GM18499 (cell line): ENCODE measurements around the gene PEX11B.

Source experiments
- ATAC-seq: cut with Tn5 transposase; IDR thresholded peaks from one replicate; pipeline ENCODE4 v1.9.1; 2021; ENCODE audit warnings: moderate number of reproducible peaks; ENCODE audit not compliant: insufficient read depth, unreplicated experiment

PEX11B gene

GRCh38 chr1:145916745-145917144 lies 1.8 kb downstream of the PEX11B start:
- ATAC-seq: no peak

GRCh38 chr1:145912128-145912641 lies 6.3 kb downstream of the PEX11B start:
- ATAC-seq: no peak

DNA sequence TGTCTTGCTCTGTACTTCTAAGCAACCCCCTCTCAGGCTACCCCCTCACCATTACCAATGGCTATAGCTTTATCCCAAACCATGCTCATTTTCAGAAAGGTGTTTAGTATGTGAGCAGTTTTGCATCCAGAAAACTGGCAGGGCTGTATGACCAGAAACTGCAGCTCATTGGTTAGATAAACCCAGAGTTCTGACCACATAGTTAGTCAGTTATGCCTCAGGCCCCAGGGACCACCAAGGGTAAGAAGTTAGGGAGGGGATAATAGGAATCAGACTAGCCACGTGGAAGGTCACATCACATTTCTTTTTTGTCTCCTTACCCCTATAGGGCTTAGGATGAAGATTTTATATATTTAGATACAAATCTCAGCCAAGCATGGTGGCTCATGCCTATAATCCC lies 9.9 kb downstream of the PEX11B start:
- no peak for ATAC-seq

DNA sequence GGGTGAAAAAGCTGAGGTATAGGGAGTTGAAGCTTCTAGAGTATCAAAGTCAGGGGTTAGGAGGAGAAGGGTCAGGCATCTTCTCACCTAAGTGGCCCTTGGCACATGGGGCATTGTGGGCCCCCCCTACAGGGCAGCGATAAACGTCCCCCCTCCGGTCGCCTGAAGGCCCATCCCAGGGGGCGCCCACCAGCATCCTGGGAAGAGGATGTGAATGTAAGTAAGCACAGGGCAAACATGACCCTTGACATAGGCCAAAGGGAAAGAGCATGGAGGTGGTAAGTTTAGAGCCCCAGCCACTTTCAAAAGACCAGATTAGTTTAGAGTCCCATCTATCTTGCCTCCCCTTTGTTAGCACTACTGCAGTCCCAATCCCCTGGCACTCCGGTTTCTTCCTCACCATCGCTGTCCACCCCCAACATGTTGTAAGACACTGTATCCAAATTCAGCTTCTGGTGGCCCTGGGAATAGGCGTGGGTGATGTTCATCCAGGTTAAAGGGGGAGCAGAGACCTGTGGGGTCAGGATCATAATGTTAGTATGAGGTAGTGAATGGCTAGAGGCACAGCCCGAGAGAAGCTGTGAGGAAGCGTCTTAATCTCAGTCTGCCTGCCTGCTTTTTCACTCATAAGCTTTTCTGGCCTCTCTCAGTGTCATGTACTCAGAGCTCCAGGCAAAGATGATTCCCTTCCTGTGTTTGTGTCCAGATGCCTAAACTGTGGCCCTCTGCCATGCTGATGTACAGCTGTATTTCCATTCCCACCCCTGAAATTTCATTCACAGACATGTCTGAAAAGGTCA lies 11.4 kb downstream of the PEX11B start:
- ATAC-seq: no peak

- no peak for ATAC-seq
These were observed 17.1 kb downstream of the PEX11B start for GRCh38 chr1:145901312-145902021.

DNA sequence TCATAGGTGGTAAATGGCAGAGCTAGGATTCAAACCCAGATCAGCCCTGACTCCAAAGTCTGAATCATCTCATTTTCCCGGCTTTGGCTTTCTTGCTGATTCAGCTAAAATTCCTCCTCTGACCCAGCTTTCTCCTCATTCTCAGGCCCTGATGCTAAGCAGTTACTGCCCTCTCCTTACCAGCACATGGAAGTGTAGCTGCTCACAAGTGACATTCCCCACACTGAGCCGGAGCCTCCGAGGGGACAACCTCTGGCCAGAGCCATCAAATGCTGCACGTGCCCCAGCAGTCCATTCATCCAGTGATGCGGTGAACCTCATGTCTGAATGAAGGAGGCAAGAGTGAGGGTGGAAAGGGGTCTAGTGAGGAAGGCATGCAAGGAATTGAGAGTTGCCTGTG lies 19.8 kb downstream of the PEX11B start:
- ATAC-seq: no peak

GRCh38 chr1:145897969-145898368 lies 20.5 kb downstream of the PEX11B start:
- ATAC-seq: no peak

GRCh38 chr1:145895471-145895870 lies 23.0 kb downstream of the PEX11B start:
- ATAC-seq: no peak

- no peak for ATAC-seq
These were observed 25.0 kb downstream of the PEX11B start for GRCh38 chr1:145893306-145894055.

DNA sequence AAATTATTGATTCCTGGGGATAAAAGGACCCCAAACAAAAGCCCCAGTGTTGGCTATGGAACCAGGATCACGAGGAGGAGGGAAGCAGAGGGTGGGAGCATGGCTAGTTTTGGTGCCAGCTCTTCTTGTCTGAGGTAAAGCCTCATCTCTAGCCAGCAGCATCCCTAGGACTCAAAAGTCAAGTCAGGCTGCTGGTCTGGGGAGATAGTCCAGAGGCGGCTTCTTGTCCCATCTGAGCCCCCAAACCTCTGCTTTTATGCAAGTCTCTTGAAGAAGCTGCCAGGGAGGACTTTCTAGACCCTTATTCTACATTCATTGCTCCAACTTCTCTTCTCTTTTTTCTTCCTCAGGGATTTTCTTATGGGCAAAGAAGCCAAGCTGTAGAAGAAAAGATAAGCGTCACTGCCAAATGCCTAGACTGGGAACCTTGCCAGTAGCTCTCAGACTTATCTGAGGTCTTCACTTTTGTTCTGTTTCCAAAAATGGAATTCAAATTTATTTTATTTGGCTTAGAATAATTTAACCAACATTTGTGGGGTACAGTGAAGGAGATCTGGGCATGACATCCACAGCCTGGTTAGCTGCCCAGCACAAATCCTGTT lies 25.9 kb downstream of the PEX11B start:
- ATAC-seq: no peak

DNA sequence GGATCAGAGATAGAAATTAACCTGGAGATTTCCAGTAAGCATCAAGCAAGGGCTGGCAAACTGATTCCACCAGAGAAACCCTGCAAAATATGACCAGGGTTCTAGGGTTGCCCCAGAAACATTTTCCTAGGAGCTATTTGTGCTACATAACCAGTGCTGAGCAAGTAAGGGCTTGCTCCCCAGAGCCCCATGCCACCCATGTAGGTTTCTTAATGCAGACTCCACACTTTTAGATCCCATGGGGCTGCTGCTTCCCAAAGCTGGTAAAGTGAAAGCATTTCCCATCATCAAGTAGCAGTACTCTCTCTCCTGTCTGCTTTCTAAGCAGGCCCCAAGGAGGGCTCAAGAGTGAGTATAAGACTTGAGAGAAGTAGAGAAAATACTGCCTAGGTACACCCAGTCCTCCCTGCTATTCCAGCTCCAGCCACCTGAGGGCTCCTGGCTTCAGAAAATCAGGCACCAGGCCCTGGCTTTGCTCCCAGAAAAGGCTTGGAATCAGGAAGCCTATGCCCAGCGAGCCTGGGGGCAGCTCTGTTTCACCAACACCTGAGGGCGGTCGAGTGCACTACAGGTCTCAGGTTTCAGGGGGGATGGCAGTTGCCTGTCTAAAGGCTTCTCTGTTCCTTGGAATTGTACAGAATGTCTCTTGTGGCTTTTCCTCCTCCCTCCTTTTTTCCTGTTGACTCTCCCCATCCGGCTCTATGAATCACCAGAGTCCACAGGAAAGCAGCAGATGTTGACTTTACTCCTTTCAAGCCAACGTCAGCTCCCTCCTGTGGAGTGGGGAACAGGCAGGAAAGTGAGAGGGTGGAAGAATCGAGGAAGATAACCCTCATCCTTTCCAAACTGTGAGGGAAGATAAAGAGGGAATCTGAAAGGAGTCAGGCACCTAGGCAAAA lies 26.7 kb downstream of the PEX11B start:
- ATAC-seq: no peak

DNA sequence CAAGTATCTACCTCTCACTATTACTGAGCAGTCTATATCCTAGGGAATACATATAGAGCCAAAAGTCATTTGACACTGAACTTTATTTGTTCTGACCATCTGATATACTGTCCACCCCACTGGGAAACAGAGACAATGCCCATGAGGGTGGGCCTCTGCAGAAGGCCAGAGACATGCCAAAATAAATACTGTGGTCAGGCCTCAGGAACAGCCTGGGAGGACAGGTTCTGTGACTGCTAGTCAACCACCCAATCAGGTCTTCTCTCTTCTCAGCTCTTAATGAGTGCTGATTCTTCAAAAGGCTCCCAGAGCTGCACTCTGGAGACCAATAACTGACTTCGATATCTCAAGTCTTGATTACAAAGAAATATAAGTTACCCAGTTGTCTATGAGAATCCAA lies 27.4 kb downstream of the PEX11B start:
- no peak for ATAC-seq

GRCh38 chr1:145889722-145890121 lies 28.8 kb downstream of the PEX11B start:
- ATAC-seq: no peak

GRCh38 chr1:145887631-145888030 lies 30.9 kb downstream of the PEX11B start:
- ATAC-seq: no peak

DNA sequence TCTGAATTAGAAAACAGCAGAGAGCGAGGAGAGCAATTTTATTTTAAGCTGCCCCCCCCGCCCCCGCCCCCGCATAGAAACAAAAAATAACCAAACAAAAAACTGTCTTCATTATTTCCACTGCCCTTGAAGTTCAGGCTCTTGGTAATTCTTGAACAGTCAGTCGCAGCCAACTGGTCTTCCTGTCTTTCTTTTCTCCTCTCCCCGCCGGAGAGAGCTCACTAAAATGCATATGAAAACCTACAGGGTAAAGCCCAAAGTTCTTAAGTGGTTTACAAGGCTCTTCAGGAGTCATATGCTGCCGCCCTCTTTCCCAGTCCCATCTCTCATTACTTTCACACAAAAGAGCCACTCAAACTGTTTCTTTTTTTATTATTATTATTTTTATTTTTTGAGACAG lies 31.7 kb downstream of the PEX11B start:
- ATAC-seq: no peak

- no peak for ATAC-seq
These were observed 32.1 kb downstream of the PEX11B start for GRCh38 chr1:145886390-145886789.

GRCh38 chr1:145885738-145886287 lies 32.7 kb downstream of the PEX11B start, which contains the start of gene ANKRD35:
TSS of gene ANKRD35 (minus strand) at chr1:145885866. CDS start at chr1:145885758, 108 bp downstream.
- peak; percentile 90 for ATAC-seq

GRCh38 chr1:145884675-145885074 lies 33.8 kb downstream of the PEX11B start:
- no peak for ATAC-seq

GRCh38 chr1:145879775-145880174 lies 38.7 kb downstream of the PEX11B start:
- no peak for ATAC-seq
